HG03196 (cell line): ENCODE measurements around the gene NECTIN3.

ENCODE experiments used
- ATAC-seq: cut with Tn5 transposase; IDR thresholded peaks from one replicate; pipeline ENCODE4 v1.9.1; 2021; ENCODE audit not compliant: unreplicated experiment

Gene NECTIN3

DNA sequence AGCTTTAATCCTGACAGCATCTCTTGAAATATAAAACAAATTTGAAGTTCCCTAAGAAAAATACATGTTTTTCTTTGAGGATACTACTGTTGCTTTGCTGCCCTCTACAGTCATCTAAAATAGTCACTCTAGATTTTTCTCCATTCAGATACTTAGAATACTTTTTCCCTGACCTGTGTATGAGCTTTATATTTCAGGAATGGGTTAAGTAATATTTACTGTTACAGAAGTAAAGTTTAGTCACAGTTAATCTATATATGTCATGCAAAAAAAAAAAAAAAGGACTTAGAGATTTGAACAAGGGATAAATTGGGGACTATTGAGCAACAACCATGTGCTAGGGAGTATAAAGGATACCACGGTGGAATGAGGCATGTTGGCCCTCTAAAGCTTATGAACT, 8.8 kb downstream of the NECTIN3 start:
- ATAC-seq: no peak

DNA sequence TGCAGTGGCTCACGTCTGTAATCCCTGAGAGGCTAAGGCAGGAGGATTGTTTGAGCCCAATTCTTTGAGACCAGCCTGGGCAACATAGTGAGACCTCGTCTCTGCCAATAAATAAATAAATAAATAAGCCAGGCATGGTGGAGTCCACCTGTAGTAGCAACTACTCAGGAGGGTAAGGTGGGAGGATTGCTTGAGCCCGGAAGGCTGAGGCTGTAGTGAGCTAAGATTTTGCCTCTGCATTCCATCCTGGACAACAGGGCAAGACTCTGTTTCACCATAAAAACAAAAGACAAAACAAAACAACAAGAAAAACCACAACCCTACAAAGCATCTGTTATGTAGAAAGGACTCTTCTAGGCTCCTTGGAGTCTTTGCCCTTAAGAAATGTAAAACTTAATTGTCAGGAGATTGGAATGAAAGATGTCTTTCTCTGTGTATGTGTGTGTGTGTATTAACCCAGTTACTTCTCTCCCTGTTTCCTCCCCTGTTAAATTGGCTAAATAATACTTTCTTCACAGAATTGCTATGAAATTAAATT, 9.5 kb downstream of the NECTIN3 start:
- ATAC-seq: no peak

GRCh38 chr3:111084911-111085310, 13.3 kb downstream of the NECTIN3 start:
- ATAC-seq: no peak

DNA sequence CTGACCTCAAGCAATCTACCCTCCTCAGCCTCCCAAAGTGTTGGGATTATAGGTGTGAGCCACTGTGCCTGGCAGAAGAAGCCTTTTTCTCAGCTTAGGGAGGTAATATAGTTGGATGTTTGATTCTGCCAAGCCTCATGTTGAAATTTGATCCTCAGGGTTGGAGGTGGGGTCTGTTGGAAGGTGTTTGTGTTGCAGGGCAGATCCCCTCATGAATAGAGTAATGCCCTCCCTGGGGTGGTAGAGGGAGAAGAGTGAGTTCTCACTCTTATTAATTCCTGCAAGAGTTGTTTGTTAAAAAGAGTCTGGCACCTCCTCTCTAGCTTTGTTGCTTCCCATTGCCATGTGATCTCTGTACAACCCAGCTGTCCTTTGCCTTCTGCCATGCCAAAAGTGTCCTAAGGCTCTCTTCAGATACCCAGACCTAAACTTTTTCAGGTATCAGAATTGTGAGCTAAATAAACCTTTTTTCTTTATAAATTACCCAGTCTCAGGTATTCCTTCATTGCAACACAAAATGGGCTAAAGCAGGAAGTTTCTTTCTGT, 16.4 kb downstream of the NECTIN3 start:
- ATAC-seq: no peak

- ATAC-seq: no peak
Measured at GRCh38 chr3:111096487-111097209, 25.0 kb downstream of the NECTIN3 start.

DNA sequence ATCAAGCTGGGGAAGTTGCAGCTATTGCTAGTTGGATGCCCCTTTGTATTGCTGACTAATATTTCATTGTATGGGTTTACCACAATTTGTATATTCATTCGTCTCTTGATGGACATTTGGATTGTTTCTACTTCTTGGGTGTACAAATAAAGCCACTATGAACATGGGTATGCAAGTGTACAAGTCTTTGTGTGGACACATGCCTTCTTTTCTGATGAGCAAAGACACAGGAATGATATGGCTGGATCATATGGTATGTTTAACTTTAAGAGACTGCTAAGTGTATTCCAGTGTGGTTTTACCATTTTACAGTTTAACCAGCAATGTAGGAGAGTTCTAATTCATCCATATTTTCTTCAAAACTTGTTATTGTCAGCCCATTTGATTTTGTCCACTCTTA, 32.2 kb downstream of the NECTIN3 start:
- ATAC-seq: no peak

DNA sequence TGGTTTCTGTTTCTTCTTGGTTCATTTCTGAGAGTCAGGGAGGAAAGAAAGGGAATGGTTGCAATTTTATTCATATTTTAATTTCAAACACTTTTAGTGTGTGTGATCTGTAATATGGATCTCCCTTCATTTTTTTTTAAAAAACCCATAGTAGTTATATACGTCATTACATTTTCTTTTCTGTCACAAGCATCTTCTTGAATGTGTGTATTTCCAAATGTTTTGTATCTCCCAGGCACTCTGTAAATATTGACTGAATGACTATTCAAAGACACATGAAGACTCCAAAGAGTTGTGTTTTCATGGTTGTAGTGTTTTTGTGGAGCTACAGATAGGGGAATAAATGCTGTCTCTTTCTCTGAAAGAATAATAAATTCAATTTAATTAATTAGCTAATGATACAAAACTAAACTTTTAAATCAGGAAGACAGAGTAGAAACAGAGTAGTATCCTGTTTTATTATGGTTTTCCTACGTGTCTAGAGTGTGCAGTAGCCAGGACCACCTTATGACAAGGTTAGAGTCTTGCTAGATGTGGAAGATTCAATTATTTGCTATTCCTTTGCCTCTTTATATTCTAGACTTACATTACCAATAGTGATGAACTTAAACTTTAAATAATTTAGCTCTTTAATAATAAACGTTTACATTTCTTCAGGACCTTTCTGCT, 35.5 kb downstream of the NECTIN3 start:
- no peak for ATAC-seq

- ATAC-seq: no peak
Measured at GRCh38 chr3:111107662-111108035, 36.0 kb downstream of the NECTIN3 start.

GRCh38 chr3:111112913-111113312, 41.3 kb downstream of the NECTIN3 start:
- no peak for ATAC-seq

DNA sequence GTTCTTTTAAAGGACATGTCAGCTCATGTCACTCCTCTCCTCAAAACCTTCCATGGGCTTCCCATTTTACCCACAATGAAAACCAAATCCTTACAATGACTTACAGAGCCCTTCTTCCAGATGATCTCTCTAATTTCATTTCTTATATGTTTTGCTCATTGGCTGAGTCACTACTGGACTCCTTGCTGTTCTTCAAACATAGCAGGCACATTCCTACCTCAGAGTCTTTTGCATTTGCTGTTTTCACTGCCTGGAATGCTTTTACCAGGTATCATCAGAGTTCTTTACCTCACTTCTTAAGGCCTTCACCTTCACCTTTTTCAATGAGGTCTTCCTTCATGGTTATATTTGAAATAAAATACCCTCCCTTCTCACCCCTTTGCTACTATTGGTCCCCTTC, 57.3 kb downstream of the NECTIN3 start:
- ATAC-seq: no peak

DNA sequence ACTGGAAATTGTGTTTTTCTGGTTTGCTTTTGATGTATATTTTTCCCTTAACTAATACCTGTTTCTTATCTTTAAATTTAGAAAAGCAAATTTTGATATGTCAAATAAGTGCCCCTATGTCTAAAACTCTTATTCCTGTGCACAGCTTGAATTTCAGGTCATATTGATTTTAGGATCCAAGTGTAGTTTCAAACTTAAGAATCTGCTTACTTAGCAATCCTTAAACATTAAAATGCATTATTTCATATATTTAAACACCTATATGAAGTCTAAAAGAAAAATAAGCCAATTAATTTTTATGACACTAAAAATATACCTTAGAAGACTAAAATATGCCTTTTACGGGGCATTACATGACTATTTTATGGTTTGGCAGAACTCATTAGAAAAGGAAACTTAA, 59.2 kb downstream of the NECTIN3 start:
- ATAC-seq: no peak

DNA sequence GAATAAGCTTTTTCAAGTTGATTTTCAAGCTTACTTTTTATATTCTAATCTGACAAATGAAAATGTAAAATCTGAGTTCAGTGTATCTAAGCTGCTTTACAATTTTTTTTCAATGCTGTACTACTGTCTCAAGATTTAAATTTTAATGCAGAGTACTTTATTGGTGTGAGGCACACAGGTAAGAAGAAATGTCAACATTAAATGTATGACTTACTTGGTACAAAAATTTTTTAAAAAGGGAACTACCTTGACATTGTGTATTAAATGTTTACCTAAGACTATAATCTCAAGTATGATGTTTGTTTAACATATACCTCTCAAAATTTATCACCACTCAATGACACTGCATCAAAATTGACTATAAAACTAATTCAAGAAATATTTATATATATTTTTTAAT, 62.7 kb downstream of the NECTIN3 start:
- no peak for ATAC-seq

GRCh38 chr3:111151438-111151837, 79.8 kb downstream of the NECTIN3 start:
- no peak for ATAC-seq

DNA sequence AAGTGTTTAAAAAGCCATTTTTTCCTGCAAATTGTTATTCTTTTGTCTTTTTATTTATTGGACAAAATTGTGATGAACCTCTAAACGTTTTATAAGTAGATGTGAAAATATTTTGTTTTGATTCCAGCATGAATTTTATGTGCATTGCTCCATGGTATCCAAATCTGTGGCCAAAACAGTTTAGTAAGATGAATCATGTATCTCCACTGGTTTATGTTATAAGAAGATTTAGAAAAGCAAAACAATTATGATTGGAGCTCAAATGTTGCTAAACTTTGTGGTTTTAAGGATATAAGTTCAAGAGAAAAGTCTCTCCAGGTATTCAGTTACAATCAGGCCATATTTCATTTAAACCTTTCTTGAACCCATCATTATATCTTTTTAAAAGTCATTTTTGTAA, 80.9 kb downstream of the NECTIN3 start:
- no peak for ATAC-seq

- ATAC-seq: no peak
Measured at GRCh38 chr3:111156517-111156916, 84.9 kb downstream of the NECTIN3 start.

GRCh38 chr3:111159391-111159790, 87.8 kb downstream of the NECTIN3 start:
- ATAC-seq: no peak

GRCh38 chr3:111164621-111165020, 93.0 kb downstream of the NECTIN3 start:
- no peak for ATAC-seq

DNA sequence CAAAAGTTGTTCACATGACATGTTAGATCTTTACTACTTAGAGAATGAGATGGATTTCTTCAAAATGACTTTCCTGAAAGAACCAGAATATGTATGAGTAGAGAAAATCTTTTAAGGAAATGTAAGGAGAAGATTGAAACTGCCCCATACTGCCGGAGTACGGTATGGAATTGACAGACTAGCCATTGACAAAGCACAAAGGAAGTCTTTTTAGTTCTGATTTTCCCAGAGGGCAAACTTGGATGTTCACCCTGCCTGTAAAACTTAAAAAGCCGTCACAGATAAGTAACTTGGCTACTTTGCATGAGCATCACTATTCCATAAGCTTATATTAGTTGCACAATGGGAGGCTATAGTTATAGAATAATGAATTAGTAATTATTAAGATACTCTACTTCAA, 93.8 kb downstream of the NECTIN3 start:
- ATAC-seq: no peak

DNA sequence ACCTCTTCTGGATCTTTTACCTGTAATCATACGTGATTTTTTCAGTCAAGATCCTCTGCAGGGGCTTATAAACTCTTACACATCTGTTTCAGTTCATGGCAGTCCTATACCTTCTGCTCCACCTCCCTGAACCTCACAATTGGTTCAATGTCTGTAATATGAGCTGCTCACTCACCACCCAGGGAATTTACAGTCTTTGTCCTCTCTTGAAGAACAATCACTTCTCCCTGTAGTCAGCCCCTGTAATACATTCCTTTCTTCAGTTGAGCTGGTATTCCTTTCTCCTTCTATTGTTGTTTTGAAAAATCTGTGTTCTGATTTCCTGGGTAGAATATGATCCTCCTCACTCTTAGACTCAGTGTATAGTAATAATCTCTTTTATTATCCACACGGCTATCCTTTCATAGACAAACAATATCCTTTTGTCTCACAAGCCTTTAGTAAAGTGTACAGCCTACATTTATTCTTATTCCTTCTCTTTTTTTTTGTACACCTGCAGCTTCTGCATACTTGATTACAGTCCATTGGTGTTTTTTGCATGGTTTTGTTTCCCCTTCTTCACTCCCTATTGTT, 101.8 kb downstream of the NECTIN3 start:
- no peak for ATAC-seq

DNA sequence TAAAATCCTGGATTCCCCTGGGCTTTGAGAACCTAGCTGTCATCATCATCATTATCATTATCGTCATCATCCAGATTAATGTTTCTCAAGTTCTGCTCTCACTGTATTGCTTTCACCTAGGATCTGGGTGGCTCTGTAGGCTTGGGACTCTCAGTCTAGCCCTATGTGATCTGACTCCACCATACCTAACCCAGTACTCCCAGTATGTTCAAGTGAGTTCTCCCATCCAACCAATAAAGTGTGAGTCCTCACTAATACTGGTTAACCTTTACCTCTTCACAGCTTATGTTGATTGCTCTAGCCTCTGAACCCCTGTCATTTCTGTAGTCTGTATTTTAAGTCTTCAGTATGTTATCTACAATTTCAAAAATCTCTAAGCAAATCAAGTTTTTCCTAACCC, 102.3 kb downstream of the NECTIN3 start:
- ATAC-seq: no peak

DNA sequence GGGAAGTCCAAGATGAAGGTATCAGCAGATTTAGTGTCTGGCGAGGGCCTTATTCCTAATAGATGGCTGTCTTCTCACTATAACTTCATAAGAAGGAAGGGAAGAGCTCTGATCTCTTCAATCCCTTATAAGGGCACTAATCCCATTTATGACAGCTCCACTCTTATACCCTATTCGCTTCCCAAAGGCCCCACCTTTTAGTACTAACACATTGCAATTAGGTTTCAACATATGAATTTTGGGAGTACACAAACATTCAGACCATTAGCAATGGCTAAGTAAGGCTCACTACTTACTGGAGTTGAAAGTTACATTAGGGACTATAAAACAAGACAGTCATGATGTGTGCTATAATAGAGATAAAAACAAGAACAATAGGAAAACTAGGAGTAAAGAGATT, 118.9 kb downstream of the NECTIN3 start:
- no peak for ATAC-seq

GRCh38 chr3:111193472-111193871, 121.9 kb downstream of the NECTIN3 start:
- no peak for ATAC-seq
